ENCODE results near the gene DCAF11. TPM values are rescaled to one million over a fixed set of nuclear protein-coding genes. Genes with fewer than 3 reads are reported as not detected.

The DCAF11 gene
- total and polyA plus RNA-seq, 2 of the 13 experiments (the other 11 are each of a cell fraction or from before 2014, with no cell fraction given), result 150 to 257 TPM

GRCh38 chr14:24110060-24110459 is 4.5 kb upstream of the DCAF11 start (continued):
- TF ChIP-seq SAP130 (CRISPR knock-in tag; IDR thresholded peaks at IDR 0.05; ENCODE audit: low read depth), result peak; percentile 25; the same call in 1 of the 2 replicates
- TF ChIP-seq KDM6A (CRISPR knock-in tag; IDR thresholded peaks at IDR 0.05; ENCODE audit: low read depth), result peak; percentile 19; the same call in 1 of the 2 replicates
- TF ChIP-seq ZNF256 (CRISPR knock-in tag; conservative IDR thresholded peaks at IDR 0.05), result 0 out of 2 replicates have a peak, but pooled peaks have one; percentile 28
- 0 out of 2 replicates have a peak, but pooled peaks have one; percentile 7 for TF ChIP-seq BCL6 (CRISPR knock-in tag; IDR thresholded peaks at IDR 0.05)
- TF ChIP-seq ZBTB42 (CRISPR knock-in tag; IDR thresholded peaks at IDR 0.05), result no peak
- peak; percentile 82 for TF ChIP-seq CEBPB (IDR thresholded peaks at IDR 0.05; ENCODE audit: borderline replicate concordance, low read depth, low read length)
- TF ChIP-seq ZNF446 (CRISPR knock-in tag; IDR thresholded peaks at IDR 0.05), result no peak
- no peak for TF ChIP-seq AKAP8 (CRISPR knock-in tag; IDR thresholded peaks at IDR 0.05)
- no peak for TF ChIP-seq SRSF1 (optimal IDR thresholded peaks at IDR 0.05; ENCODE audit: low read depth, low read length)
- no peak for TF ChIP-seq ZBTB1 (CRISPR knock-in tag; IDR thresholded peaks at IDR 0.05; ENCODE audit: borderline replicate concordance)
- no peak for TF ChIP-seq ZFP90 (CRISPR knock-in tag; IDR thresholded peaks at IDR 0.05; ENCODE audit: borderline replicate concordance)
- 0 out of 2 replicates have a peak, but pooled peaks have one; percentile 30 for TF ChIP-seq BRF2 (CRISPR knock-in tag; IDR thresholded peaks at IDR 0.05)
- TF ChIP-seq SNAI1 (CRISPR knock-in tag; IDR thresholded peaks at IDR 0.05; ENCODE audit: borderline replicate concordance), result no peak
- TF ChIP-seq TARDBP (CRISPR knock-in tag; IDR thresholded peaks at IDR 0.05), result 0 out of 2 replicates have a peak, but pooled peaks have one; percentile 45
- peak; percentile 48 for TF ChIP-seq CCAR2 (optimal IDR thresholded peaks at IDR 0.05; ENCODE audit: low read depth, low read length)
- TF ChIP-seq ZNF30 (CRISPR knock-in tag; IDR thresholded peaks at IDR 0.05), result no peak
- 0 out of 2 replicates have a peak, but pooled peaks have one; percentile 59 for TF ChIP-seq ZNF354B (CRISPR knock-in tag; IDR thresholded peaks at IDR 0.05)
- TF ChIP-seq KLF11 (CRISPR knock-in tag; IDR thresholded peaks at IDR 0.05), result no peak
- no peak for TF ChIP-seq SIX4 (CRISPR knock-in tag; IDR thresholded peaks at IDR 0.05)
- TF ChIP-seq ZBTB40 (IDR thresholded peaks at IDR 0.05), result no peak
- TF ChIP-seq ZBTB40 (CRISPR knock-in tag; IDR thresholded peaks at IDR 0.05), result no peak
- 0 out of 2 replicates have a peak, but pooled peaks have one; percentile 12 for TF ChIP-seq TFAP4 (IDR thresholded peaks at IDR 0.05; ENCODE audit: borderline replicate concordance, low read depth)
